ENCODE data around the gene ZYG11A. TPM values are rescaled to one million over a fixed set of nuclear protein-coding genes. Genes with fewer than 3 reads are reported as not detected.

ZYG11A gene
- total RNA-seq, 1 experiment from 2014 or later = 0.36 TPM

DNA sequence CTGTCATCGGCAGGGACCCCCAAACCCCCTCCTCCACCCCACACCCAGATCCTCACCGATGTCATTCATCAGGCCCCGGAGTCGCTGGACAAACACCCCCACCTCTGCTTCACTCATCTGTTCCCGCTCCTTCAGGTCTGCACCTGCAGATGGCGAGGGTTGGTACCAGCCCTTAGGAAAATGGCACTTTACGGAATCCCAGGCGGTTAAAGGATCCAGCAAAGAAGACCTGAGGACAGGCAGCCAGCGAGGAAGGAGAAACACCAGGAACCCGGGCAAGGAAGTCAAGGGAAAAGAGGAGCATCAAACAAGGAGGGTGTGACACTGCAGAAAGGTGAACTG, 65.2 kb downstream of the ZYG11A start:
- H3K36me3 ChIP-seq (ENCODE audit: control insufficient read depth, insufficient read depth, low read length) = no peaks in the 10 kb centered on the region
- no TSS peak for BruUV-seq (replicated peaks)
- in situ Hi-C loops (cut with HindIII; ENCODE audit: low pct_unique_long_range_greater_than_20kb, low sequenced_read_pairs) = no loop called here

DNA sequence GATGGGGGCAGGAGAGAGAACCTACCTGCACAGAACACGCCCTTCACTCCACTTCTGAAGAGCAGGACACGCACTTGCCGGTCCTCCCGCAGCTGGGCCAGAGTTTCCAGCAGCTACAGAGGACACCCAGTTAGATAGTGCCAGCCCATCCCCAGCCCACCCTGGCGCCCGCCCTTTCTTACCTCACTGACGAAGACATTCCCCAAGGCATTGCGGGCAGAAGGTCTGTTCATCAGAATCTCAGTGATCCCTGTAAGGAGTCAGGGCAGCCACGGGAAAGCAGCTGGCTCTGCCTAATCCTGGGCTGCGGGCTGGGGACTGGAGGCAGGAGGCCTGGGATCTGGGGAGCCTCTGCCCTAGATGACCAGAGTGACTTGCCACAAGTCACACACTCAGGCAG, 69.0 kb downstream of the ZYG11A start:
- CTCF ChIA-PET = no interaction called here
- H3K27me3 ChIP-seq (ENCODE audit: control insufficient read depth, insufficient read depth, low read length) = no peaks in the 10 kb centered on the region
- POLR2A ChIA-PET = no interaction called here
- no peak for DNase-seq (ENCODE audit: low read depth, low spot score)
- H3K4me3 ChIP-seq (ENCODE audit: low read depth in 2 of 2, low read length in 2 of 2) = no peak overlapping the region
- H3K9me3 ChIP-seq (ENCODE audit: control insufficient read depth, insufficient read depth, low read depth, low read length) = no peaks in the 10 kb centered on the region
- no peaks in the 10 kb centered on the region for H3K36me3 ChIP-seq (ENCODE audit: control insufficient read depth, insufficient read depth, low read length)
- intact Hi-C loops (cut with micrococcal nuclease; ENCODE audit: unreplicated experiment) = no loop called here
- no TSS peak for BruUV-seq (replicated peaks)
- TF ChIP-seq SIN3A (IDR thresholded peaks at IDR 0.05; ENCODE audit: borderline replicate concordance, insufficient read depth, low read depth, low read length) = no peak
- no peak overlapping the region for H3K27ac ChIP-seq (ENCODE audit: low read length)
- no peaks in the 10 kb centered on the region for H3K4me1 ChIP-seq (ENCODE audit: control insufficient read depth, insufficient read depth, low read length)
- in situ Hi-C loops (cut with HindIII; ENCODE audit: low pct_unique_long_range_greater_than_20kb, low sequenced_read_pairs) = no loop called here
- ATAC-seq = no peak

More for the DNA sequence above, 65.2 kb downstream of the ZYG11A start:
- POLR2A ChIA-PET = no interaction called here
- no peak for ATAC-seq
- Histone ChIP-seq H3K27me3 (ENCODE audit: control insufficient read depth, insufficient read depth, low read length) (no peaks in the 10 kb centered on the region), H3K9me3 (ENCODE audit: control insufficient read depth, insufficient read depth, low read depth, low read length) (no peaks in the 10 kb centered on the region), H3K4me3 (ENCODE audit: low read depth in 2 of 2, low read length in 2 of 2) (no peak overlapping the region), H3K27ac (ENCODE audit: low read length) (no peak overlapping the region), H3K4me1 (ENCODE audit: control insufficient read depth, insufficient read depth, low read length) (no peaks in the 10 kb centered on the region)
- DNase-seq (ENCODE audit: low read depth, low spot score) = no peak
- CTCF ChIA-PET = no interaction called here
- intact Hi-C loops (cut with micrococcal nuclease; ENCODE audit: unreplicated experiment) = loop anchor here (10.0 kb wide), 1 partner anchor 277 kb away; no protein-coding TSS in a partner anchor
- TF ChIP-seq POLR2AphosphoS5 (IDR thresholded peaks at IDR 0.05; ENCODE audit: low read depth, low read length) (no peak), TCF7L2 (IDR thresholded peaks at IDR 0.05; ENCODE audit: low read depth, low read length) (no peak), SIN3A (IDR thresholded peaks at IDR 0.05; ENCODE audit: borderline replicate concordance, insufficient read depth, low read depth, low read length) (no peak)
- TF ChIP-seq, protein P1, sequence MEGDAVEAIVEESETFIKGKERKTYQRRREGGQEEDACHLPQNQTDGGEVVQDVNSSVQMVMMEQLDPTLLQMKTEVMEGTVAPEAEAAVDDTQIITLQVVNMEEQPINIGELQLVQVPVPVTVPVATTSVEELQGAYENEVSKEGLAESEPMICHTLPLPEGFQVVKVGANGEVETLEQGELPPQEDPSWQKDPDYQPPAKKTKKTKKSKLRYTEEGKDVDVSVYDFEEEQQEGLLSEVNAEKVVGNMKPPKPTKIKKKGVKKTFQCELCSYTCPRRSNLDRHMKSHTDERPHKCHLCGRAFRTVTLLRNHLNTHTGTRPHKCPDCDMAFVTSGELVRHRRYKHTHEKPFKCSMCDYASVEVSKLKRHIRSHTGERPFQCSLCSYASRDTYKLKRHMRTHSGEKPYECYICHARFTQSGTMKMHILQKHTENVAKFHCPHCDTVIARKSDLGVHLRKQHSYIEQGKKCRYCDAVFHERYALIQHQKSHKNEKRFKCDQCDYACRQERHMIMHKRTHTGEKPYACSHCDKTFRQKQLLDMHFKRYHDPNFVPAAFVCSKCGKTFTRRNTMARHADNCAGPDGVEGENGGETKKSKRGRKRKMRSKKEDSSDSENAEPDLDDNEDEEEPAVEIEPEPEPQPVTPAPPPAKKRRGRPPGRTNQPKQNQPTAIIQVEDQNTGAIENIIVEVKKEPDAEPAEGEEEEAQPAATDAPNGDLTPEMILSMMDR (IDR thresholded peaks at IDR 0.05) = no peak
- TF ChIP-seq, protein P2, sequence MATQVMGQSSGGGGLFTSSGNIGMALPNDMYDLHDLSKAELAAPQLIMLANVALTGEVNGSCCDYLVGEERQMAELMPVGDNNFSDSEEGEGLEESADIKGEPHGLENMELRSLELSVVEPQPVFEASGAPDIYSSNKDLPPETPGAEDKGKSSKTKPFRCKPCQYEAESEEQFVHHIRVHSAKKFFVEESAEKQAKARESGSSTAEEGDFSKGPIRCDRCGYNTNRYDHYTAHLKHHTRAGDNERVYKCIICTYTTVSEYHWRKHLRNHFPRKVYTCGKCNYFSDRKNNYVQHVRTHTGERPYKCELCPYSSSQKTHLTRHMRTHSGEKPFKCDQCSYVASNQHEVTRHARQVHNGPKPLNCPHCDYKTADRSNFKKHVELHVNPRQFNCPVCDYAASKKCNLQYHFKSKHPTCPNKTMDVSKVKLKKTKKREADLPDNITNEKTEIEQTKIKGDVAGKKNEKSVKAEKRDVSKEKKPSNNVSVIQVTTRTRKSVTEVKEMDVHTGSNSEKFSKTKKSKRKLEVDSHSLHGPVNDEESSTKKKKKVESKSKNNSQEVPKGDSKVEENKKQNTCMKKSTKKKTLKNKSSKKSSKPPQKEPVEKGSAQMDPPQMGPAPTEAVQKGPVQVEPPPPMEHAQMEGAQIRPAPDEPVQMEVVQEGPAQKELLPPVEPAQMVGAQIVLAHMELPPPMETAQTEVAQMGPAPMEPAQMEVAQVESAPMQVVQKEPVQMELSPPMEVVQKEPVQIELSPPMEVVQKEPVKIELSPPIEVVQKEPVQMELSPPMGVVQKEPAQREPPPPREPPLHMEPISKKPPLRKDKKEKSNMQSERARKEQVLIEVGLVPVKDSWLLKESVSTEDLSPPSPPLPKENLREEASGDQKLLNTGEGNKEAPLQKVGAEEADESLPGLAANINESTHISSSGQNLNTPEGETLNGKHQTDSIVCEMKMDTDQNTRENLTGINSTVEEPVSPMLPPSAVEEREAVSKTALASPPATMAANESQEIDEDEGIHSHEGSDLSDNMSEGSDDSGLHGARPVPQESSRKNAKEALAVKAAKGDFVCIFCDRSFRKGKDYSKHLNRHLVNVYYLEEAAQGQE (IDR thresholded peaks at IDR 0.05; ENCODE audit: insufficient read depth in 1 of 2, low read depth in 2 of 2, low read length in 1 of 2) = no peak

DNA sequence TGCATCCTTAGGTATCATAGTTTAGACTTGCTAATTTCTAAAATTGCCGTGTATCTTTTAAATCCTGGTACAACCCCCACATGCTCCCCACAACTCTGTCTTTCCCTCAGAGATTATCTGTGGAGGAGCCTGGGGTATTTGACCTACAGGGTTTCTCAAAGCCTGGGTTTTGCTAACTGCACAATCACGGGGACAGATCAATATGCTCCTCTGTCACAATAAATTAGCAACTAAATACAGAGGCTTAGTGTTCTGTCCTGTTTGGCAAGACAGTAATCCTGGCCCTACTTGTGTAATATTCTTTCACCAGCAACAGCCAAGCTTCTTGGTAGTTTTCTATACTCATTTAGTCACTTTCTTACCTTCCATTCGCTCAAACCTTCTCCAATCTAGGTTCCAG, 70.5 kb downstream of the ZYG11A start:
- no peak overlapping the region for H3K4me3 ChIP-seq (ENCODE audit: low read depth in 2 of 2, low read length in 2 of 2)
- POLR2A ChIA-PET = no interaction called here
- intact Hi-C loops (cut with micrococcal nuclease; ENCODE audit: unreplicated experiment) (no loop called here), in situ Hi-C loops (cut with HindIII; ENCODE audit: low pct_unique_long_range_greater_than_20kb, low sequenced_read_pairs) (no loop called here)
- CTCF ChIA-PET = no interaction called here
- DNase-seq (ENCODE audit: low read depth, low spot score) (no peak), ATAC-seq (no peak)
- no peak for TF ChIP-seq TCF7L2 (IDR thresholded peaks at IDR 0.05; ENCODE audit: low read depth, low read length)
- TF ChIP-seq POLR2AphosphoS5 (IDR thresholded peaks at IDR 0.05; ENCODE audit: low read depth, low read length) = no peak
- TF ChIP-seq, protein P1 (IDR thresholded peaks at IDR 0.05) = no peak
- no peak for TF ChIP-seq SIN3A (IDR thresholded peaks at IDR 0.05; ENCODE audit: borderline replicate concordance, insufficient read depth, low read depth, low read length)
- TF ChIP-seq, protein P2 (IDR thresholded peaks at IDR 0.05; ENCODE audit: insufficient read depth in 1 of 2, low read depth in 2 of 2, low read length in 1 of 2) = no peak
- H3K27ac ChIP-seq (ENCODE audit: low read length) = no peak overlapping the region
- BruUV-seq (replicated peaks) = TSS peak; percentile 55
- no peaks in the 10 kb centered on the region for H3K27me3 ChIP-seq (ENCODE audit: control insufficient read depth, insufficient read depth, low read length)
- H3K9me3 ChIP-seq (ENCODE audit: control insufficient read depth, insufficient read depth, low read depth, low read length) = no peaks in the 10 kb centered on the region
- H3K4me1 ChIP-seq (ENCODE audit: control insufficient read depth, insufficient read depth, low read length) = no peaks in the 10 kb centered on the region
- no peaks in the 10 kb centered on the region for H3K36me3 ChIP-seq (ENCODE audit: control insufficient read depth, insufficient read depth, low read length)

Measured in Panc1 (cell line).